Loucy (cell line): ENCODE results near the gene ZNHIT1.

Experiments used
- H2AFZ ChIP-seq: fragments of 200-600 bp; sonication (generic); 2 replicates; pipeline ENCODE4 v1.6.0; 2016; ENCODE audit warnings: antibody characterized with exemption, mild to moderate bottlenecking, low read length, moderate library complexity
- H3F3A ChIP-seq: fragments of 200-600 bp; 2 replicates; pipeline ENCODE4 v1.6.0; 2016; ENCODE audit warnings: antibody characterized with exemption, low read depth, mild to moderate bottlenecking
- H3K27me3 ChIP-seq: fragments of 200-600 bp; sonication (generic); 2 replicates; pipeline ENCODE4 v1.6.1; 2014; ENCODE audit warnings: low read length, mild to moderate bottlenecking; ENCODE audit not compliant: insufficient read depth, poor library complexity, severe bottlenecking
- H3K36me3 ChIP-seq: fragments of 200-600 bp; sonication (generic); 2 replicates; pipeline ENCODE4 v1.6.1; 2016; ENCODE audit warnings: low read length; ENCODE audit not compliant: insufficient read depth
- H3K4me1 ChIP-seq: fragments of 200-600 bp; sonication (generic); 2 replicates; pipeline ENCODE4 v1.5.1; 2014; ENCODE audit warnings: low read length, mild to moderate bottlenecking; ENCODE audit not compliant: insufficient read depth, poor library complexity, severe bottlenecking
- H3K4me2 ChIP-seq: fragments of 200-600 bp; sonication (generic); 2 replicates; pipeline ENCODE4 v1.6.0; 2014; ENCODE audit warnings: antibody characterized with exemption, low read length, low read depth, mild to moderate bottlenecking; ENCODE audit not compliant: poor library complexity, severe bottlenecking
- H3K4me3 ChIP-seq: fragments of 200-600 bp; sonication (generic); 2 replicates; pipeline ENCODE4 v1.5.1; 2014; ENCODE audit warnings: low read length, mild to moderate bottlenecking, mixed read lengths; ENCODE audit not compliant: poor library complexity, severe bottlenecking
- H3K79me2 ChIP-seq: fragments of 200-600 bp; sonication (generic); 2 replicates; pipeline ENCODE4 v1.6.1; 2014; ENCODE audit warnings: low read length; ENCODE audit not compliant: insufficient read depth
- H3K9ac ChIP-seq: fragments of 200-600 bp; sonication (generic); 2 replicates; pipeline ENCODE4 v1.6.0; 2014; ENCODE audit warnings: mild to moderate bottlenecking, low read depth, low read length, moderate library complexity; ENCODE audit not compliant: poor library complexity, severe bottlenecking
- H3K9me2 ChIP-seq: fragments of 200-600 bp; sonication (generic); replicated peaks from 2 replicates; pipeline ENCODE4 v1.6.1; 2016; ENCODE audit warnings: low read depth, low read length, mixed read lengths
- H3K9me3 ChIP-seq: fragments of 200-600 bp; sonication (generic); 2 replicates; pipeline ENCODE4 v1.6.1; 2014; ENCODE audit warnings: mild to moderate bottlenecking, antibody characterized with exemption, low read length, low read depth; ENCODE audit not compliant: insufficient read depth
- H4K20me1 ChIP-seq: fragments of 200-600 bp; sonication (generic); 2 replicates; pipeline ENCODE4 v1.6.0; 2014; ENCODE audit warnings: antibody characterized with exemption, low read length, mild to moderate bottlenecking; ENCODE audit not compliant: insufficient read depth, poor library complexity, severe bottlenecking
- CTCF ChIP-seq: fragments of 200-600 bp; sonication (generic); conservative IDR thresholded peaks from 2 replicates; pipeline ENCODE4 v1.5.1; 2014; ENCODE audit warnings: mild to moderate bottlenecking, antibody characterized with exemption, low read length
- EZH2phosphoT487 ChIP-seq: fragments of 200-600 bp; IDR thresholded peaks from 2 replicates; pipeline ENCODE4 v1.6.1; 2018; ENCODE audit warnings: antibody characterized with exemption, mild to moderate bottlenecking, moderate library complexity, borderline replicate concordance

Gene ZNHIT1

DNA sequence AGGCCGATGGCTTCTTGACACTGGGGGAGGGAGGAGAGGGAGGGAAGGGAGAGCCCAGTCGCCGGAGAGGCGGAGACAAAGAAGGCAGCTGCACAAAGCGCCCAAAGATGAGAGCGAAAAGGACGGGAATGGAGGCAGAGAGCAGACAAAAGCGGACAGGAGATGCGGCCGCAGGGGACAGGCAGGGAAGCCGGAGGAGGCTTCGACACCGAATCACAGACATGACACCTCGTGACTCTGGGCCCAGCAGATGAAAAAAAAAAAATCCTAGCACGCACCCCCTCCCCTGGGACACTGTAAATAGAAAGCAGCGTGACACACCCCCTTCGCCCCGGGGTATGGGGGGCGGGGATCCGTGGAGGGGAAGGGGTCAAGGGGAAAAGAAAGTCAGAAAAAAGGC, 38.8 kb upstream of the ZNHIT1 start:
- no peaks in the 10 kb centered on the region for H3F3A ChIP-seq
- TF ChIP-seq CTCF (no peak), EZH2phosphoT487 (no peak)
- no peaks in the 10 kb centered on the region for H3K9me3 ChIP-seq
- no peak overlapping the region for H3K9ac ChIP-seq
- H3K79me2 ChIP-seq = no peaks in the 10 kb centered on the region
- H3K36me3 ChIP-seq = no peaks in the 10 kb centered on the region
- no peaks in the 10 kb centered on the region for H3K27me3 ChIP-seq
- no peak overlapping the region for H3K4me3 ChIP-seq
- H2AFZ ChIP-seq = no peak overlapping the region
- no peak overlapping the region for H3K4me2 ChIP-seq
- no peaks in the 10 kb centered on the region for H4K20me1 ChIP-seq
- H3K4me1 ChIP-seq = no peaks in the 10 kb centered on the region
- no peaks in the 10 kb centered on the region for H3K9me2 ChIP-seq

- no peaks in the 10 kb centered on the region for H3K9me2 ChIP-seq
- H4K20me1 ChIP-seq = no peaks in the 10 kb centered on the region
These were observed 38.3 kb upstream of the ZNHIT1 start for GRCh38 chr7:101179713-101180112.

GRCh38 chr7:101180130-101180755, 37.7 kb upstream of the ZNHIT1 start, which contains the start of gene NAT16:
Gene NAT16, minus strand, starts transcription at chr7:101180293. Its CDS starts 5,486 bp downstream, at chr7:101174807.
- Histone ChIP-seq H3K4me1 (no peaks in the 10 kb centered on the region), H3K27me3 (no peaks in the 10 kb centered on the region), H3F3A (no peaks in the 10 kb centered on the region), H3K79me2 (no peaks in the 10 kb centered on the region), H3K9me3 (no peaks in the 10 kb centered on the region), H3K9ac (no peak within 1 kb of the TSS), H3K4me2 (no peak within 1 kb of the TSS), H3K9me2 (no peaks in the 10 kb centered on the region), H4K20me1 (no peaks in the 10 kb centered on the region), H3K36me3 (no peaks in the 10 kb centered on the region), H3K4me3 (no peak within 1 kb of the TSS), H2AFZ (no peak within 1 kb of the TSS)
- TF ChIP-seq CTCF = no peak

More at GRCh38 chr7:101179713-101180112, 38.3 kb upstream of the ZNHIT1 start:
- Histone ChIP-seq H3K9ac (no peak overlapping the region), H3K27me3 (no peaks in the 10 kb centered on the region), H2AFZ (no peak overlapping the region), H3F3A (no peaks in the 10 kb centered on the region), H3K4me3 (no peak overlapping the region), H3K9me3 (no peaks in the 10 kb centered on the region), H3K4me1 (no peaks in the 10 kb centered on the region), H3K79me2 (no peaks in the 10 kb centered on the region), H3K4me2 (no peak overlapping the region), H3K36me3 (no peaks in the 10 kb centered on the region)
- TF ChIP-seq CTCF = no peak
- TF ChIP-seq EZH2phosphoT487 = no peak
